SH-SY5Y (cell line): ENCODE data around the gene C16orf74.

Experiments
- GATA2 ChIP-seq: IDR thresholded peaks from 2 replicates; pipeline ENCODE4 v1.6.1; 2011; ENCODE audit warnings: mild to moderate bottlenecking, low read depth, low read length
- GATA3 ChIP-seq: IDR thresholded peaks from 2 replicates; pipeline ENCODE4 v1.6.1; 2011; ENCODE audit warnings: low read depth, mild to moderate bottlenecking, low read length, moderate library complexity

DNA sequence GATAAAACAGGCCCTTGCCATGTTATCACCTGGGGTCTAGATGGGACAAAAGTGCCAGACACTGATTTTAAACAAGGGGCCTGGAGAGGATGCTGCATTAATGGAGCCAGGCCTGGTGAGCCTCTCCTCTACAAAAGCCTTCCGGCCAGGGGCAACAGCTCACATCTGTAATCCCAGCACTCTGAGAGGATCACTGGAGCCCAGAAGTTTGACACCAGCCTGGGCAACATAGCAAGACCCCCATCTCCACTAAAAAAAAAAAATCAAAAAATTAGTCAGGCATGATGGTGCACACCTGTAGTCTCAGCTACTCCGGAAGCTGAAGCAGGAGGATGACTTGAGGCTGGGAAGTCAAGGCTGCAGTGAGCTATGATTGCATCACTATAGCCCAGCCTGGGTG lies 65.6 kb downstream of the C16orf74 start:
- TF ChIP-seq GATA3 (no peak), GATA2 (no peak)
